Measurements from ENCODE around the gene SERPINB1. TPM values are rescaled to one million over a fixed set of nuclear protein-coding genes. Genes with fewer than 3 reads are reported as not detected.

Gene SERPINB1
- total and polyA plus RNA-seq, 9 donors = 13.5 to 57.0 (median 27.7) TPM

DNA sequence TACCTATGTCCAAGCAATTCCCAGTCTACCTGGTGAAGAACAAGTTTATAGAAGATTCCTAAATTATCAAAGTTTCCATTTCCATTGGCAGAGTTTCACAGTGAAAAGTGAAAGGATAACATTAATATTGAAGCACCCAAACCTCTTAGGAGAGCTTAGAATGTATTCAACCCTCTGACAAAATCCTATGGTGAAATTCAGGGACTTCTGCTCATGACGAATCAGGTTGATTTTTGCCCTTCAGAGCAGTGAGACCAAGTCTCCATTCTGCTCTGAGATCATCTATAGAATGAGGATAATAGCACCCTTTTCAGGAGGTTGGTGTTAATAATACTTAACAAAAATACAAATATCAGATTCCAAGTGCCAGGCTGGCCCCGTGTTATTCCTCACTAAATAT lies 15.5 kb downstream of the SERPINB1 start:
- H3K4me3 ChIP-seq = no peak overlapping the region
- TF ChIP-seq EP300 (IDR thresholded peaks at IDR 0.05) (no peak), POLR2A (IDR thresholded peaks at IDR 0.05) (no peak)
- TF ChIP-seq, protein P1, sequence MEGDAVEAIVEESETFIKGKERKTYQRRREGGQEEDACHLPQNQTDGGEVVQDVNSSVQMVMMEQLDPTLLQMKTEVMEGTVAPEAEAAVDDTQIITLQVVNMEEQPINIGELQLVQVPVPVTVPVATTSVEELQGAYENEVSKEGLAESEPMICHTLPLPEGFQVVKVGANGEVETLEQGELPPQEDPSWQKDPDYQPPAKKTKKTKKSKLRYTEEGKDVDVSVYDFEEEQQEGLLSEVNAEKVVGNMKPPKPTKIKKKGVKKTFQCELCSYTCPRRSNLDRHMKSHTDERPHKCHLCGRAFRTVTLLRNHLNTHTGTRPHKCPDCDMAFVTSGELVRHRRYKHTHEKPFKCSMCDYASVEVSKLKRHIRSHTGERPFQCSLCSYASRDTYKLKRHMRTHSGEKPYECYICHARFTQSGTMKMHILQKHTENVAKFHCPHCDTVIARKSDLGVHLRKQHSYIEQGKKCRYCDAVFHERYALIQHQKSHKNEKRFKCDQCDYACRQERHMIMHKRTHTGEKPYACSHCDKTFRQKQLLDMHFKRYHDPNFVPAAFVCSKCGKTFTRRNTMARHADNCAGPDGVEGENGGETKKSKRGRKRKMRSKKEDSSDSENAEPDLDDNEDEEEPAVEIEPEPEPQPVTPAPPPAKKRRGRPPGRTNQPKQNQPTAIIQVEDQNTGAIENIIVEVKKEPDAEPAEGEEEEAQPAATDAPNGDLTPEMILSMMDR (IDR thresholded peaks at IDR 0.05) = no peak
- 68 to 83% (median 76%) methylated on average over 2 of the region's 2 CpGs for WGBS, 3 donors
- H3K36me3 ChIP-seq = no peaks in the 10 kb centered on the region
- intact Hi-C loops (cut with DNase I) = no loop called here
- DNase-seq = no peak
- no peaks in the 10 kb centered on the region for H3K9me3 ChIP-seq
- H3K27ac ChIP-seq = no peak overlapping the region
- no peaks in the 10 kb centered on the region for H3K27me3 ChIP-seq
- H3K4me1 ChIP-seq (ENCODE audit: insufficient read depth) = no peaks in the 10 kb centered on the region

DNA sequence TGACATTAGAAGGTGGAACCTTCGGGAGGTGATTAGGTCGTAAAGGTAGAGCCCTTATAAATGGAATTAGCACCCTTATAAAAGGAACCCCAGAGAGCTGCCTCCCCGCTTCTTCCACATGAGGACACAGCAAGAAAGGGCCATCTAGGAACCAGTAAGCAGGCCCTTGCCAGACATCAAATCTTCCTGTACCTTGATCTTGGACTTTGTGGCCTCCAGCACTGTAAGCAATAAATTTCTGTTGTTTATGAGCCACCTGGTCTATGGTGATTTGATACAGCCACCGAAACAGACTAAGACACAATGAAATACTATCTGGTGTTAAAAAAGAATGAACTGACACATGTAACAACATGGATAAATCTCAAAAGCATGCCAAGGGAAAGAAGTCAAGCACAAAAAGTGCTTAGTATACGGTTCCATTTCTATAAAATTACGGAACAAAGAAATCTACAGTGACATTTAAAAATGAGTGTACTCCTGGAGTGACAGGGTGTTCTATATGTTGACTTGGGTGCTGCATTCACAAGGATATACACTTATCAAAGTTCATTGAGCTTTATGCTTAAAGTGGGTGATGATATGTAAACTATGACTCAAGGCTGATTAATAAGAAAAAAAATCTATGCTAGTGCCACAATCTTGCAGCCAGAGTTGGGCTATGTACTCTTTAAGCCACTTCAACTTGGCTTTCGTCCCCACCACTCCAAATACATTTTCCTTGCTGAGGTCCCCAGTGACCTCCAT lies 18.4 kb downstream of the SERPINB1 start:
- H3K4me3 ChIP-seq = no peak overlapping the region
- H3K27ac ChIP-seq = no peak overlapping the region
- intact Hi-C loops (cut with DNase I) = no loop called here
- no peaks in the 10 kb centered on the region for H3K9me3 ChIP-seq
- H3K36me3 ChIP-seq = no peaks in the 10 kb centered on the region
- no peak for DNase-seq
- TF ChIP-seq EP300 (IDR thresholded peaks at IDR 0.05) (no peak), POLR2A (IDR thresholded peaks at IDR 0.05) (no peak)
- TF ChIP-seq, protein P1 (IDR thresholded peaks at IDR 0.05) = no peak
- no peaks in the 10 kb centered on the region for H3K27me3 ChIP-seq
- 96 to 97% (median 96%) methylated on average over 7 of the region's 7 CpGs for WGBS, 3 donors
- no peaks in the 10 kb centered on the region for H3K4me1 ChIP-seq (ENCODE audit: insufficient read depth)

DNA sequence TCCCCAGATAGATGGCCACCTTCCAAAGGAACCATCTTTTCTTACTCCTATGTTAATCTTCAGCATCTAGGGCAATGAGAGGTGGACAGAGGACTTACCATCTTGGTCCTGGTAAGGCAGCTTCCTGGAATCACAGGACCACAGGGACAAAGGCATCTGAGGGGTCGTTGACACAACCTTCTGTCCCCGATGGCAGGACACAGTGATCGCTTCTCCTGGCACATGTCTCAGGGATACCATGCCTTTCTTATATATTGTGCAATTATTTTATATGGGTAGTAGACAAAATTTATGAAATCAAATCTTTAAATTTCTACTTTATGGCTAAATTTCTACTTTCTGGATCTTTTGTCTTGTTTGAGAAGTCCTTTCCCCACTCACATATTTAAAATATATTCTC lies 20.1 kb downstream of the SERPINB1 start:
- Histone ChIP-seq H3K4me1 (ENCODE audit: insufficient read depth) (peaks cover 2% of the 10 kb centered on the region), H3K27ac (no peak overlapping the region), H3K36me3 (no peaks in the 10 kb centered on the region), H3K4me3 (no peak overlapping the region), H3K9me3 (no peaks in the 10 kb centered on the region), H3K27me3 (no peaks in the 10 kb centered on the region)
- TF ChIP-seq EP300 (IDR thresholded peaks at IDR 0.05) = no peak
- TF ChIP-seq, protein P1 (IDR thresholded peaks at IDR 0.05) = no peak
- no peak for TF ChIP-seq POLR2A (IDR thresholded peaks at IDR 0.05)
- intact Hi-C loops (cut with DNase I) = no loop called here
- no peak for DNase-seq
- 95 to 98% (median 98%) methylated on average over 3 of the region's 3 CpGs for WGBS, 3 donors

DNA sequence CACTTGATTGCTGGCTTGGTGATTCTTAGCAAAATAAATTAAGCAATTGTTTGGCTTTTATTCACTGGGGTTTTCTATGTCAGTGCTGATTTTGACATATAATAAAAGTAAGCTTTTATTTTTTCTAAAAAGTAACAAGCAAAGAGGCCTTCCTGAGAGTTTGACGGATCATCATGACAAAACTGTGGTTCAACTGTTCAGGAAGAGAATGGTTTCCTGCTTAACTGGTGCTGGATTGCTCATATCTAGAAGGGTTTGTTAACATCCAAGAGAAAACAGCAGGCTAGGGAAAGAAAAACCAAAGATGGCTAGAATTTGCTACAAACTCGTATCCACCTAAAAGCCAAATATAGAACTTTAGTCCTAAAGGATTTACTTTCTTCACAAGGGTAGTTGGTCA lies 21.2 kb downstream of the SERPINB1 start:
- no peaks in the 10 kb centered on the region for H3K27me3 ChIP-seq
- TF ChIP-seq, protein P1 (IDR thresholded peaks at IDR 0.05) = no peak
- TF ChIP-seq EP300 (IDR thresholded peaks at IDR 0.05) (no peak), POLR2A (IDR thresholded peaks at IDR 0.05) (no peak)
- intact Hi-C loops (cut with DNase I) = no loop called here
- no peak overlapping the region for H3K27ac ChIP-seq
- H3K36me3 ChIP-seq = no peaks in the 10 kb centered on the region
- WGBS, 3 donors = 73 to 96% (median 95%) methylated on average over 2 of the region's 2 CpGs
- no peak for DNase-seq
- H3K4me3 ChIP-seq = no peak overlapping the region
- H3K4me1 ChIP-seq (ENCODE audit: insufficient read depth) = peaks cover 2% of the 10 kb centered on the region
- no peaks in the 10 kb centered on the region for H3K9me3 ChIP-seq
